OCI-LY7 (cell line): ENCODE measurements around the gene CLDN4.

ENCODE experiments used
- CTCF ChIP-seq: fragments of 200-600 bp; sonication (generic); conservative IDR thresholded peaks from 2 replicates; pipeline ENCODE4 v1.5.1; 2014; ENCODE audit warnings: mild to moderate bottlenecking, antibody characterized with exemption, low read length, moderate library complexity, mixed read lengths
- EZH2phosphoT487 ChIP-seq: fragments of 200-600 bp; sonication (generic); IDR thresholded peaks from 2 replicates; pipeline ENCODE4 v1.6.1; 2018; ENCODE audit warnings: low read depth, borderline replicate concordance, mild to moderate bottlenecking, mixed run types, antibody characterized with exemption, low read length, moderate library complexity, mixed read lengths

- TF ChIP-seq CTCF = no peak
- no peak for TF ChIP-seq EZH2phosphoT487
Measured at GRCh38 chr7:73860859-73861258, 30.1 kb downstream of the CLDN4 start, which contains the start of gene TMEM270.
